Brain microvascular endothelial cell (primary cell): ENCODE measurements around the gene ANKMY2.

Source experiments
- DNase-seq: peaks from one replicate; pipeline ENCODE4 v3.0.0-alpha.2; 2020
- H3K27ac ChIP-seq: fragments of 250-450 bp; sonication (Bioruptor Pico); 2 replicates; pipeline ENCODE4 v1.5.1; 2020; ENCODE audit warnings: mild to moderate bottlenecking, moderate library complexity
- H3K27me3 ChIP-seq: fragments of 250-450 bp; sonication (Bioruptor Pico); replicated peaks from 2 replicates; pipeline ENCODE4 v1.5.1; 2020; ENCODE audit warnings: mild to moderate bottlenecking
- H3K36me3 ChIP-seq: fragments of 250-450 bp; sonication (Bioruptor Pico); replicated peaks from 2 replicates; pipeline ENCODE4 v1.5.1; 2020; ENCODE audit warnings: mild to moderate bottlenecking
- H3K4me3 ChIP-seq: 2 replicates; pipeline ENCODE4 v1.5.1; 2011; ENCODE audit warnings: low read depth, mild to moderate bottlenecking, control low read depth, low read length, moderate library complexity
- in situ Hi-C: cut with HindIII; loops from 2 replicates; pipeline ENCODE4 v1.10.0; 2017; ENCODE audit warnings: low sequenced_read_pairs, low pct_ligation_motif_present
- TF ChIP-seq, protein P1 (sequence below): IDR thresholded peaks from 2 replicates; pipeline ENCODE4 v1.5.1; 2011; ENCODE audit warnings: low read depth, mild to moderate bottlenecking, moderate library complexity, low read length, control low read depth, inconsistent platforms; ENCODE audit errors: missing control alignments

Gene ANKMY2

DNA sequence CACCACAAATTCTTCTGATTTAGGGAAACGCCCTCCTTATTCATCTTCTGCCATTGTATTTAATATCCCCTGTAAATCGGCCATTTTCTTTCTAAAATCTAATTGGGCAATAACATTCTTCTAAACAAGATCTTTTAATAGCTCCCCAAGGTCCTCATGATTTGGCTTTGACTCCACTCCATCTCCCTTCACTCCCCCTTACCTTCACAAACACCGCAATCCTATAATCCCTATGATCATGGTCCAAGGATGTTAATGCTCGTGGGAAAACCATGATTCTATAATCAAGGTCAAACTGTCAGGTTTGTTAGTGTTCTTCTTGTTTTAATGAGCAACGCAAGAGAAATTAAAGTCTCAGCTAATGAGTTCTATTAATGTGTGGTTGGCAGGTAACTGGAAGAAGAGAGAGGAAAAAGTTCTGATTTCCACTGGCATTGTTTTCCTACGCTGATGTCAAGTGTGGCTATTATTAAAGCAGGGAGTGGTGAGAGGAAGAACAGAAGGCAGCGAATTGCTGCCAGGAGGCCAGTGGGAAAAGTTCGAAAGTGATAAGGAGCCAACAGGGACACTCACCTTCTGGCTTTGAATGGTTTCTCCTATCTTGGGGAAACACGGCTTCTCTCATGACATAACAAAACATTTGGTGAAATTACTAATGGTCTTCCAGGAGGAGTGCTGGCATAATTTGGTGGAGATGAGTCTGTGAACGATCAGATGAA lies 90.9 kb downstream of the ANKMY2 start:
- no peak for DNase-seq
- H3K27ac ChIP-seq, result no peak overlapping the region
- no peaks in the 10 kb centered on the region for H3K36me3 ChIP-seq
- H3K27me3 ChIP-seq, result no peaks in the 10 kb centered on the region
- TF ChIP-seq, protein P1, sequence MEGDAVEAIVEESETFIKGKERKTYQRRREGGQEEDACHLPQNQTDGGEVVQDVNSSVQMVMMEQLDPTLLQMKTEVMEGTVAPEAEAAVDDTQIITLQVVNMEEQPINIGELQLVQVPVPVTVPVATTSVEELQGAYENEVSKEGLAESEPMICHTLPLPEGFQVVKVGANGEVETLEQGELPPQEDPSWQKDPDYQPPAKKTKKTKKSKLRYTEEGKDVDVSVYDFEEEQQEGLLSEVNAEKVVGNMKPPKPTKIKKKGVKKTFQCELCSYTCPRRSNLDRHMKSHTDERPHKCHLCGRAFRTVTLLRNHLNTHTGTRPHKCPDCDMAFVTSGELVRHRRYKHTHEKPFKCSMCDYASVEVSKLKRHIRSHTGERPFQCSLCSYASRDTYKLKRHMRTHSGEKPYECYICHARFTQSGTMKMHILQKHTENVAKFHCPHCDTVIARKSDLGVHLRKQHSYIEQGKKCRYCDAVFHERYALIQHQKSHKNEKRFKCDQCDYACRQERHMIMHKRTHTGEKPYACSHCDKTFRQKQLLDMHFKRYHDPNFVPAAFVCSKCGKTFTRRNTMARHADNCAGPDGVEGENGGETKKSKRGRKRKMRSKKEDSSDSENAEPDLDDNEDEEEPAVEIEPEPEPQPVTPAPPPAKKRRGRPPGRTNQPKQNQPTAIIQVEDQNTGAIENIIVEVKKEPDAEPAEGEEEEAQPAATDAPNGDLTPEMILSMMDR, result no peak
- H3K4me3 ChIP-seq, result no peak overlapping the region
- in situ Hi-C loops, result no loop called here

DNA sequence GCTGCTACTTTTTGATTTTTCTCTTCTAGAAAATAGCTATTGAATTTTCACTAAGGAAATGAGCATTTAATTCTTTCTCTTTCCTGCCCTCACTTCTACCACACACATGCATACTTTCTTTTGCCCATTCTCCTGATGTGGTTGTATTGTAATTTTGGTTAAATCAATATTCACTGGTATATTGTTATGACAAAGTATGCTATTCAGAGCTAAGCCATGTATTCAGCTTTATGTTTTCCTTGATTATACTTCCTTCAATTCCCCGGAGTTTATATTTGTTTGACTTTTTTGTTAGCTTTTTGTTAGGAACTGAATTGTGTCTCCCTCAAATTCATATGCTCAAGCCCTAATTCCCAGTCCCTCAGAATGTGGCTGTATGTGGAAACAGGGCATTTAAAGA lies 94.9 kb downstream of the ANKMY2 start:
- H3K4me3 ChIP-seq, result no peak overlapping the region
- TF ChIP-seq, protein P1, result no peak
- DNase-seq, result no peak
- H3K27me3 ChIP-seq, result no peaks in the 10 kb centered on the region
- no peaks in the 10 kb centered on the region for H3K36me3 ChIP-seq
- in situ Hi-C loops, result no loop called here
- H3K27ac ChIP-seq, result no peak overlapping the region
